Stimulated activated CD4-positive, alpha-beta T cell treated with anti-CD3 and anti-CD28 coated beads, TNF-alpha, amount 100 ng/mL, for 48 hours (primary cell): Measurements from ENCODE around the gene HSPA5.
"Not testable (repeated sequence)": the region's sequence is repeated elsewhere in the genome, so short reads cannot be mapped to it uniquely, and the experiment has no call there.

Experiments
- DNase-seq, 3 donors: peaks; one replicate each; pipeline ENCODE4 v3.0.0-alpha.2; 2020; ENCODE audit warnings: low read depth in 3 of 3

The HSPA5 gene

DNA sequence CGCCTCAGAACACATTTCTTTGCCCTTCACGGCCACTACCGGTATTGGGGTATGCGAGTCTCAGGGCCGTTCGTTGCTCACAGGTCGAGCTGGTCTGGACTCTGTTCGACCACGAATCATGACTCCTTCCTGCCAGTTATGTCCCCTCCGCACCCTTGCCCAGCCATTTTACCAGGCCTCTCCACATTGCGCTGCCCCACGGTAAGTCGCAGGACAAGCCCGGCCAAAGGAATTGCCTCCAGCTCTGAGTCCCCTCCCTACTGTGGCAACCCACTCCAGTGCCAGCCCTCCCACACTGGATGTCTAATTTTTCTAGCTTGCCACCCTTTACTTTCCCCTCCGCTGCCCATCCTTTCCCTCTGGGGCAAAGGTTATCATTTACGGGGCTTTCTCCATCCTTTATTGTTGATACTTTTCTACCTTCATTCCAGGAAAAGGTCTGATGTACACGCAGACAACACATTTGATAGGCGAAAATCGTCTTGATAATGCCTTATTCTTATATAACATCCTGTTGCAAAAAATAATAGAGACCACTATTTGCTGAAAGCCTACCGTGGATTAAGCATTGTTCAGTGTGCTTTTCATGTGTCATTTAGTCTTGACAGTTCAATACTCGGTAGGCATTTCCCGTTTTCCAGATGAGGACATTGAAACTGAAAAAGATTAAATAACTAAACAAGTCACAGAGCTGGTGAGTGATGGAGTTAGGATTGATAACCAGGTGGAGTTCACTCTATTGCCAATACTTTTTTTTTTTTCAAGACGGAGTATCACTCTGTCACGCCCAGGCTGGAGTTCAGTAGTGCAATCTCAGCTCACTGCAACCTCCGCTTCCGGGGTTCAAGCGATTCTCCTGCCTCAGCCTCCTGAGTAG, 958 bp upstream of the HSPA5 start:
- no peak for DNase-seq

DNA sequence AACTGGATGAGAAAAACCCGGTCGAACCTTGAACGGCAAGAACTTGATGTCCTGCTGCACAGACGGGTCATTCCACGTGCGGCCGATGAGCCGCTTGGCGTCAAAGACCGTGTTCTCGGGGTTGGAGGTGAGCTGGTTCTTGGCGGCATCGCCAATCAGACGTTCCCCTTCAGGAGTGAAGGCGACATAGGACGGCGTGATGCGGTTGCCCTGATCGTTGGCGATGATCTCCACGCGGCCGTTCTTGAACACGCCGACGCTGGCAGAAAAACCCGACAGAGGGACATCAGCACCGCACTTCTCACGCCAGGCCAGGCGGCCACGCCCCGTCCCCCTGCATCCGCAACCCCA, 519 bp downstream of the HSPA5 start:
- DNase-seq: peak; percentile 6 to 32 (median 25)

DNA sequence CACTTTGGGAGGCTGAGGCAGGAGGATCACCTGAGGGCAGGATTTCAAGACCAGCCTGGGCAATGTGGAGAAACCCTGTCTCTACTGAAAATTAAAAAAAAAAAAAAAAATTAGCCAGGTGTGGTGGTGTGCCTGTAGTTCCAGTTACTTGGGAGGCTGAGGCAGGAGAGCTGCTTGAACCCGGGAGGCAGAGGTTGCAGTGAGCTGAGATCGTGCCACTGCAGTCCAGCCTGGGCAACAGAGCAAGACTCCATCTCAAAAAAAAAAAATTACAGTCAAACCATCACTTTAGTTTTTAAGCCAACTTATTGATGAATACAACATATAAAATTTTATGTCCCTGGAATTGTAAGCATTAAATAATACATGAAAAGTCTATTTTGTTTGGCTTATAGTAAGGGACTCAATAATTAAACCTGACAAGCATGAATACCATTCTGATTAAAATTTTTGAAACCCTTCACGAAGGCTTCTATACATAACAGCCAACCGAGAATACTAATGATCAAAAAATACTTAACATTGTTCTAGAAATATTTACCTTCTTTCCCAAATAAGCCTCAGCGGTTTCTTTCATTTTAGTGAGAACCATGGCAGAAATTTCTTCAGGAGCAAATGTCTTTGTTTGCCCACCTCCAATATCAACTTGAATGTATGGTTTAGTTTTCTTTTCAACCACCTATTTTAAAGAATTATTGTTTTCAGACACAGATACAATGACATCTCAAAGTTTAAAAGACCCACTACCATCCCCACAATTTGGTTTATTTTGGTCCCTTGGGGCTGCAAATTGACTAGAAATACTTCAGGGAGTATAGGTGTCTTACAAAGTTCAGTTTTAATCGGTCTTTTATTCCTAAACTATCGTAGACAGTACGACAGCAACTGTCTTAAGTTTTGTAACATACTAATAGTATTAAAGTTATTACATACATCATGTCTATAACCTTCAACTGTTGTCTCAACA, 1.2 kb downstream of the HSPA5 start:
- DNase-seq: no peak

DNA sequence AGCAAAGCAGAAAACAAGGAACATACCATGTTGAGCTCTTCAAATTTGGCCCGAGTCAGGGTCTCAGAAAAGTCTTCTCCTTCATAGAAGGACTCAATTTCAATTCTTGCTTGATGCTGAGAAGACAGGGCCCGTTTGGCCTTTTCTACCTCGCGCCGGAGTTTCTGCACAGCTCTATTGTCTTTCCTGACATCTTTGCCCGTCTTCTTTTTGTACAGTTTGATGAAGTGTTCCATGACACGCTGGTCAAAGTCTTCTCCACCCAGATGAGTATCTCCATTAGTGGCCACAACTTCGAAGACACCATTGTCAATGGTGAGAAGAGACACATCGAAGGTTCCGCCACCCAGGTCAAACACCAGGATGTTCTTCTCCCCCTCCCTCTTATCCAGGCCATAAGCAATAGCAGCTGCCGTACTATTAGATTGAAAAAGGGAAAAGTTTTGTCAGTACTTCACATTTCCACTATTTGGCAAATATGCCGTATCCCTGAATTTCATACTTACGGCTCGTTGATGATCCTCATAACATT, 2.2 kb downstream of the HSPA5 start:
- no peak for DNase-seq

DNA sequence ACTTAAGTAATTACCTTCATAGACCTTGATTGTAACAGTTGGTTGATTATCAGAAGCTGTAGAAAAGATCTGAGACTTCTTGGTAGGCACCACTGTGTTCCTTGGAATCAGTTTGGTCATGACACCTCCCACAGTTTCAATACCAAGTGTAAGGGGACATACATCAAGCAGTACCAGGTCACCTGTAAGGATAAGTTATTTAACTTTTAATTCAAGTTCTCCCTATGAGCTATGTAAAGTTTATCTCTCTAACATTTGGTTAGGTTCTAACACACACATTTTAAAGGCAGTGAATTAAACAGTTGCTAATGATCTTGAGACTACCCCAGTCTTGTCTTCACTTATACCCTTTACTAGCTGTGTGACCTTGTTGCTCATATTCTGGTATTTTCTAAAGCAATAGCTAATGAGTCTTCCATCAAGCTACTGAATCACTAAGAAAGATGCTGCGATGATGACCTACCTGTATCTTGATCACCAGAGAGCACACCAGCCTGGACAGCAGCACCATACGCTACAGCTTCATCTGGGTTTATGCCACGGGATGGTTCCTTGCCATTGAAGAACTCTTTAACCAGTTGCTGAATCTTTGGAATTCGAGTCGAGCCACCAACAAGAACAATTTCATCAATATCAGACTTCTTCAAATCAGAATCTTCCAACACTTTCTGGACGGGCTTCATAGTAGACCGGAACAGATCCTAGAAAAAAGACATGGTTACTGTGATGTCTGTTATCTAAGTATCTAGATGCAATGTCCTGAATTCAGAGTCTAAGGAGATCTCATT, 2.8 kb downstream of the HSPA5 start:
- no peak for DNase-seq

DNA sequence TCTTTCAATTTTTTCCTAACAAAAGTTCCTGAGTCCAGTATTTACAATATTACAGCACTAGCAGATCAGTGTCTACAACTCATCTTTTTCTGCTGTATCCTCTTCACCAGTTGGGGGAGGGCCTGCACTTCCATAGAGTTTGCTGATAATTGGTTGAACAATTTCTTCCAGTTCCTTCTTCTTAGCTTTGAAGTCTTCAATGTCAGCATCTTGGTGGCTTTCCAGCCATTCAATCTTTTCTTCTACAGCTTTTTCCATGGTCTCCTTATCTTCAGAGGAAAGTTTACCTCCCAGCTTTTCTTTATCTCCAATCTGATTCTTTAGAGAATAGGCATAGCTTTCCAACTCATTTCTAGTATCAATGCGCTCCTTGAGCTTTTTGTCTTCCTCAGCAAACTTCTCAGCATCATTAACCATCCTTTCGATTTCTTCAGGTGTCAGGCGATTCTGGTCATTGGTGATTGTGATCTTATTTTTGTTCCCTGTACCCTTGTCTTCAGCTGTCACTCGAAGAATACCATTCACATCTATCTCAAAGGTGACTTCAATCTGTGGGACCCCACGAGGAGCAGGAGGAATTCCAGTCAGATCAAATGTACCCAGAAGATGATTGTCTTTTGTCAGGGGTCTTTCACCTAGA, 4.5 kb downstream of the HSPA5 start:
- not testable (repeated sequence) for DNase-seq

DNA sequence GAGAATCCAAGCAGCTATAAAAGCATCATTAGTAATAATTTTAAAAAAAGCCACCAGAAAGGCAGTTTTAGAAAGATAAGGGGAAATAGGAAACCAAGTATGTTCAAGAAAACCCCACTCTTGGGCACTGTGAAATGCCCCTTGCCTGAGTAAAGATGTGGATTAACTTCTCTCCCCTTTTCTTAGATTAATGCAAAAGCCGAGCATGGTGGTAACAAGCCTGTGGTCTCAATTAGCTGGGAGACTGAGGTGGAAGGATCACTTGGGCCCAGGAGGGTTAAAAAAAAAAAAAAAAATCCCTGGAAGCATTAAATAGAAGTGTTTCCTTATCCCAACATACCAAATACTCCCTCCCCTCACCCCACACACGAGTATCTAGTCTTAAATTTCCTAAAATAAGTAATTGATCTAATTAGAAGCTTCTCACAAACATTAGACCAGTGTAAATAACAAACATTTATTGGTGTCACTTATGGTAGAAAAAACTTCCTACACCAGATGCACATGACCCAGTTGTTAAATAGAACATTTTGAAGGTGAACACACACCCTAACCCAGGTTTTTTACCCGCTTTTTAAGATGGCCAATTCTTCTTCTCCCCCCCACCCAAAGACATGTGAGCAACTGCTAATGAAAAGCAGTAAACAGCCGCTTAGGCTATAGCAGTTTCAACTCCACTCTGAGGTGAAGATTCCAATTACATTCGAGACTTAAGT, 5.2 kb downstream of the HSPA5 start:
- no peak for DNase-seq

DNA sequence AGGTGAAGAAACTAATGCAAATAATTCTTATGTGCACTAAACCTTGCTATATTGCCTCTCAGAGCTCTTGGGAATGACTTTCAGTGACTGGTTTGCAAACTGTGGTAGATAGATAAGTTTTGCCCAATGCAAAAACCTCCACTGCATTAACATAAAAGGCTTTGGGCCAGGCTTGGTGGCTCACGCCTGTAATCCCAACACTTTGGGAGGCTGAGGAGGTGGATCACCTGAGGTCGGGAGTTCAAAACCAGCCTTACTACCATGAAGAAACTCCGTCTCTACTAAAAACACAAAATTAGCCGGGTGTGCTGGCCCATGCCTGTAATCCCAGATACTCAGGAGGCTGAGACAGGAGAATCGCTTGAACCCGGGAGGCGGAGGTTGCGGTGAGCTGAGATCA, 7.0 kb downstream of the HSPA5 start:
- DNase-seq: not testable (repeated sequence)

DNA sequence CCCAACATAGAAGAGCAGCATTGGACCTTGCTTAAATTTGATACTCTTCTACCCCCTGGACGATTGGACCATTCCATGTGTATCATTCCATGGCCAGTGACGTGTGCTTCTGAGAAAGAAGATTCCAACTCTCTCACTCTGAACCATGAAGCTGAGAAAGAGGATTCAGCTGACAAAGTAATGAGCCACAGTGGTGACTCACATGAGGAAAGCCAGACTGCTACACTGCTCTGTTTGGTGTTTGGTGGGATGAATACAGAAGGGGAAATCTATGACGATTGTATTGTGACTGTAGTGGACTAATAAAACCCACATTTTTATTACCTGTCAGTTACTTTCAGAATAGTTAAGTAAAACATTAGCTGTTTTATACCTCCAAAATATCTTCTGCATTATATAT, 7.5 kb downstream of the HSPA5 start:
- no peak for DNase-seq

DNA sequence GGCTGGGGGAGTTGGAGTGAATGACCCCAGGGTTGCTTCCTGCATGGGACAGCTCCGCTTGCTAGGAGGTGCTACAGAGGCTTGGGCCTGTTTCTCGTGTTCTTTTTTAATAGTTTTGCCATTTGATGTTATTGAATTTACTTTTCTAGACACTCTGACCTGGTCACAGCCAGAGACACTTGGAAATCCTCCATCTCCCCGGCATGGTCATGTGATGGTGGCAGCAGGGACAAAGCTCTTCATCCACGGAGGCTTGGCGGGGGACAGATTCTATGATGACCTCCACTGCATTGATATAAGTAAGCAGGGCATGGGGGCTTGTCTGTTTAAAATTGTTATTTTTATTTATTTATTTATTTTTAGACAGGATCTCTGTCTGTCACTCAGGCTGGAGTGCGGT, 13.4 kb downstream of the HSPA5 start:
- no peak for DNase-seq

DNA sequence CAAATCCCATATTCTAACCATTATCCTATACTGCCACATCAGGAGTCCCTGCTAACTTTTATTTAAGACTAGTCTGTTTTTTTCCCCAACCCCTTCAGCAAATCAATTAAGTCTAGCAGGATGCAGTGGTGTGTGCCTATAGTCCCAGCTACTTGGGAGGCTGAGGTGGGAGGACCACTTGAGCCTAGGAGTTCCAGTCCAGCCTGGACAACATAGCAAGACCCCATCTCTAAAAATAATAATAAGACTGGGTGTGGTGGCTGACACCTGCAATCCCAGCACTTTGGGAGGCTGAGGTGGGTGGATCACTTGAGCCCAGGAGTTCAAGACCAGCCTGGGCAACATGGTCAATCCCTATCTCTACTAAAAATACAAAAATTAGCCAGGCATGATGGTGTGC, 16.3 kb downstream of the HSPA5 start:
- not testable (repeated sequence) for DNase-seq

DNA sequence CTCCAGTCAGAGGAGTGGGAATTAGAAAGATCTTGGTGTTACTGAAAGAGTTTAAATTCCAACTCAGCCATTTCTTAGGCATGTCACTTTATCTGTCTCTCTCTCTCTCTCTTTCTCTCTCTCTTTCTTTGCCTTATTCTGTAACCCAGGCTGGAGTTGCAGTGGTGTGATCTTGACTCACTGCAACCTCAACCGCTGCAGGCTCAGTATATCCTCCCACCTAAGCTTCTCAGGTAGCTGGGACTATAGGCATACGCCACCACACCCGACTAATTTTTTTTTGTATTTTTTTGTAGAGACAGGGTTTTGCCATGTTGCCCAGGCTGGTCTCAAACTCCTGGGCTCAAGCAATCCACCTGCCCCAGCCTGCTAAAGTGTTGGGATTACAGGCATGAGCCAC, 22.5 kb downstream of the HSPA5 start:
- DNase-seq: no peak

DNA sequence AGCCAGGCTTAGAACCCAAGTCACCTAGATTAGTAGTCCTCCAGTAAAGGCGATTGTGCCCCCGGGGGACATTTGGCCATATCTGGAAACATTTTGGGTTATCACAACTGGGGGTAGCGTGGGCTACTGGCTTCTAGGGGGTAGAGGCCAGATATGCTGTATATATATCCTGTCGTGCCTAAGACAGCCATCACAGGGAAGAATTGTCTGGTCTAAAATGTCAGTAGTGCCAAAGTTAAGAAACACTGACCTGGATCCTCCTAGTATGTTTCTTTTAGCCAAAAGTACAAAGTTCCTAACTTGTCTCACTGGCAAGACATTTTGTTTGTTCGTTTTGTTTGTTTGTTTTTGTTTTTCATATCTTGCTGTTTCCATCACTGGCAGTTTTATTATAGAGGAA, 27.0 kb downstream of the HSPA5 start:
- DNase-seq: no peak

DNA sequence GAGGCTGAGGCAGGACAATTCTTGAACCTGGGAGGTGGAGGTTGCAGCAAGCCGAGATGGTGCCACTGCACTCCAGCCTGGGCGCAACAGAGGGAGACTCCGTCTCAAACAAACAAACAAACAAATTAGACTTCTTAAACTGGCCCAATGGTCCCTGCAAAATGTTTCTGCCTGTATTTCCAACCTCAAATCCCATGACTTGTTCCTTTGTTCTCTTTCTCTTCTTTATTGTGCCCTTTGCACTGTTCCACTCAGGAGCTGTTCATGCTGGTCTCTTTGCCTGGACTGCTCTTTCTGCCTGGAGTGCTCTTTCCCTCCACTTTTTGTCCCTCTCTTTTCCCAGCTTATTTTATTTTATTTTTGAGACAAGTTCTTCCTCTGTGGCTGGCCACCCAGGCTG, 36.7 kb downstream of the HSPA5 start:
- DNase-seq: no peak

DNA sequence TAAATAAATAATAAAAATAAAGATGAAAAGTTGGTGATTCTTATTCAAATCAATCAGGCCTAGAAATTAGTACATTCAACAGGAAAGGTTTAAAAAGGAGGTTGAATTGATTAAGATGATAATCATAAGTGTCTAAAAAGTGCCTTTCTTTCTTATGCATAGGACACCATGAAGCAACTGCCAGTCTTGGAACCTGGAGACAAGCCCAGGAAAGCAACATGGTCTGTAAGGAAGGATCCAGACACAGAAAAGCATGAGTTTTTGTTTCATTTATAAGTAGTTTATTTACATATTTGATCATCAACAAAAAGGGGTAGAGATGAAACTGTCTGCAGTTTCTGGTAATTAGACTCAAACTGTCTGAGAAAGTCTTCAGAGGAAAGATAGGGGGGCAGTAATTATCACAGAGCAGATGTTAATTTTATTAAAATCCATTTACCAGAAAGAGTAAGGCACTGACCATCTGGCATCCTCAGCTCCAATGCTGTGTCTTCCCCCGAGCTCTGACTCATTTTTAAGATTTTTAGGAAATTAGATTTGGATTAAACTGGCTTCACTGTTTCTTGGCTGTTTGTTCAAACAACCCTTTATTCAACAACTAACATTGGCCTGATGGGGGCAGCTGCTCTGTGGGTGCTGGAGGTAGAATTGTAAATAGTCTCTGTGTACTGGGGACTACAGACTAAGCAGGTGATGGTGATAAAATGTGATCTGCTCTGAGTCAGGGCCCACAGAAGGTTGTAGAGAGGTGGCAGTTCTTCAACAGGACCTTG, 38.1 kb downstream of the HSPA5 start:
- DNase-seq: no peak

DNA sequence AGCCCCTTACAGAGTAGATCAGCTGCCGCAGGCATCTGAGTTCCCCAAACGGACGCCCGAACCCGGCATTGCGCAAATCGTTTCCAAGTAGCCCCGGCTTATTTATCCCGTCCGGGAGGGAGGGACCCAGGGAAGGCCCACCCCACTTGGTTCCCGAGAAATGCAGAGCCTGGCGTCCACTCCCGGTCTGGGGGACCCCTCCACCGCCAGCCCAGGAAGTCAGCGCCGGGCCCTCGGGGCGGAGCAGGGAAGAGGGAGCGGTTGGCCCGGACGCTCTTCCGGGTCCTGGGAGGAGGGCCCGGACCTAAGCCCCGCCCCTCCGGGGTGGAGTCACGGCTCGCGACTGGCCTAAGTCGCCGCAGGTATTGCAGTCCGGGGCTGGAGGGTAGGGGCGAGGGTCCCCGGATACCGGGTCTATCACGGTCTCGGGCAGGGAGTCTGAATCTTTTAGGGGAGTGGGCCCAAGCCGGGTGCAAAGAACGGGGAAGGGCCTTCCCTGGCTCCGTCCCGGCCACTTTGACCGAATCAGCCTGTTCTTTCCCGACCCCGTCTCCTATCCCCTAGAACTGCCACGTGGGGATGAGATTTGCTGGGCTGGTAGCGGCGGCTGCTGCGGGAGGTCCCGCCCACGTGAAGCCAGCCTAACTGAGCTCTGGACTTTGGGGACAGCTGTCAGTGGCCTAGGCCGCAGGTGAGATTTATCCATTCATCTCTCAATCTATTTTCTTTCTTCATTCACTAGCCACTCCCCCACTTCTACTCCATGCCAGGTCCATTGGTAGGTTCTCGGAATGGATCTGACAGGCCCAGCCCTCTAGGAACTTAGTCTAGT, 40.7 kb downstream of the HSPA5 start, which contains the start of gene RABEPK:
TSS of gene RABEPK (plus strand) at position 327 of the 832 bp plus-strand sequence. CDS start 2,472 bp downstream, outside the sequence.
- DNase-seq: peak; percentile 79 to 92 (median 79)

DNA sequence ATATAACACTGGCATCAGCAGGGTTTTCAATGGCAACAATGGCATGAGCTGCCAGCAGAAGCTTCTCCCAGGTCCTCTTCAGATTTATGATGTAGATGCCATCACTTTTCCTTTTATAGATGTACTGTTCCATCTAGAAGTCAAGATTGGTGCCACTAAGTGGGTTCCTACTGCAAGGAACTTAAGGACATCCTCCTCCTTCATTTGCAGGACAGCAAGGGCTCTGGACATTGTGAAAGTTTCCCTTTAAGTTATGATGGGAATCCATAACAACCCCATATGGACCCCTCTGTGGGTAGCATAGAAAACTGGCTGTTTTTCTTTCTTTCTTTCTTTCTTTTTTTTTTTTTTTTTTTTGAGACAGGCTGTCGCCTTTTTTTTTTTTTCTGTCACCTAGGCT, 45.6 kb downstream of the HSPA5 start:
- DNase-seq: not testable (repeated sequence)

DNA sequence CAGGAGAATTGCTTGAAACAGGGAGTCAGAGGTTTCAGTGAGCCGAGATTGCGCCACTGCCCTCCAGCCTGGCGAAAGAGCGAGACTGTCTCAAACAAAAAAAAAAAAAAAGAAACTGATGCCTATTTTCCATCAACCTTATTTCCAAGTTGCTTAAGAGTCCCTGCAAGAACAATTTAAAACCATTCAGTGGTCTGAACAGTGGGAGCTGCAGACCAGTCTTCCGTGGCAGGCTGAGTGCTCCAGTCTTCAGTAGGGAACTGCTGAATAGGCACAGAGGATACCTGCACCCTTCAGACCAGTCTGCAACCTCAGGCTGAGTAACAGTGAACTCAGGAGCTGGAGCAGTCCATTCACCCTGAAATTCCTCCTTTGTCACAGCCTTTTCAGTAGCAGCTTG, 46.7 kb downstream of the HSPA5 start:
- DNase-seq: not testable (repeated sequence)

DNA sequence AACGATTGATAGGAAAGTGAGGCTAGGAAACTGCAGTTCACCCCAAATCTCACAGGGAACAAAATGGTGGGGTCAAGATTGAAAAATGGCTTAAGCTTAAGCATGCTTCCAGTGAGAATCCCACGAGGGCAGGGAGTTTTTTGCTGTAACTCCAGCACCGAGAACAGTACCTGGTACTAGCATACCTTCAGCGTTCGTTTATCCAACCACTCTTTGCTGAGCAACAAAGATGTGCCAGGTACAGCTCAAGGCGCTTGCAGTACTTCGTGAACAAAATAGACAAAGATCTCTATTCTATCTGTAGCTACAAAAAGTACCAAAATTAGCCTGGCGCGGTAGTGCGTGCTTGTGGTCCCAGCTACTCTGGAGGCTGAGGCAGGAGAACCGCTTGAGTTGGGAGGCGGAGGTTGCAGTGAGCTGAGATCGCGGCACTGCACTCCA, 50.8 kb downstream of the HSPA5 start:
- DNase-seq: no peak
